Smooth muscle cell (in vitro differentiated cells): ENCODE results near the gene DOLPP1. TPM values are rescaled to one million over a fixed set of nuclear protein-coding genes. Genes with fewer than 3 reads are reported as not detected.

ENCODE experiments used
- DNase-seq: peaks from one replicate; lab custom pipeline; 2025; ENCODE audit not compliant: unreplicated experiment; lab: John Stamatoyannopoulos, UW
- H2AFZ ChIP-seq: fragments of 200-600 bp; sonication (generic); 2 replicates; pipeline ENCODE4 v1.6.0; 2016; ENCODE audit warnings: antibody characterized with exemption, low read depth, mild to moderate bottlenecking
- H3F3A ChIP-seq: fragments of 200-600 bp; sonication (generic); 2 replicates; pipeline ENCODE4 v1.6.0; 2017; ENCODE audit warnings: antibody characterized with exemption, low read depth
- H3K27ac ChIP-seq: fragments of 200-600 bp; sonication (generic); 2 replicates; pipeline ENCODE4 v1.5.1; 2016; ENCODE audit warnings: low read depth, mild to moderate bottlenecking
- H3K27me3 ChIP-seq: fragments of 200-600 bp; sonication (generic); 2 replicates; pipeline ENCODE4 v1.6.1; 2016; ENCODE audit warnings: low read depth, mild to moderate bottlenecking
- H3K36me3 ChIP-seq: fragments of 200-600 bp; sonication (generic); 2 replicates; pipeline ENCODE4 v1.5.1; 2016; ENCODE audit warnings: low read depth
- H3K4me1 ChIP-seq: fragments of 200-600 bp; sonication (generic); 2 replicates; pipeline ENCODE4 v1.5.1; 2016; ENCODE audit warnings: low read depth
- H3K4me2 ChIP-seq: fragments of 200-600 bp; sonication (generic); 2 replicates; pipeline ENCODE4 v1.6.0; 2016; ENCODE audit warnings: mild to moderate bottlenecking
- H3K4me3 ChIP-seq: fragments of 200-600 bp; sonication (generic); 2 replicates; pipeline ENCODE4 v1.5.1; 2016; ENCODE audit warnings: mild to moderate bottlenecking
- H3K79me2 ChIP-seq: fragments of 200-600 bp; sonication (generic); 2 replicates; pipeline ENCODE4 v1.6.0; 2016; ENCODE audit warnings: low read depth, mild to moderate bottlenecking
- H3K9ac ChIP-seq: fragments of 200-600 bp; sonication (generic); 2 replicates; pipeline ENCODE4 v1.6.0; 2016; ENCODE audit warnings: low read depth
- H3K9me3 ChIP-seq: fragments of 200-600 bp; sonication (generic); replicated peaks from 2 replicates; pipeline ENCODE4 v1.5.1; 2016; ENCODE audit warnings: low read depth
- H4K20me1 ChIP-seq: fragments of 200-600 bp; sonication (generic); 2 replicates; pipeline ENCODE4 v1.6.0; 2016; ENCODE audit warnings: low read depth
- CTCF ChIP-seq: fragments of 200-600 bp; sonication (generic); IDR thresholded peaks from 2 replicates; pipeline ENCODE4 v1.5.1; 2017; ENCODE audit warnings: borderline replicate concordance, mild to moderate bottlenecking, antibody characterized with exemption; ENCODE audit not compliant: insufficient read depth, poor library complexity, severe bottlenecking
- WGBS: methylation state at CpG from one replicate; pipeline ENCODE4 v1.1.7; 2016; ENCODE audit warnings: low lambda C conversion rate; 5-methylcytosine and 5-hydroxymethylcytosine counted together
- polyA plus RNA-seq: library from polyadenylated mRNA; unstranded; fragments of >200 nt; fragmentation: Nextera tagmentation; extraction: Ambion mirVana; gene quantifications from 2 replicates; pipeline ENCODE4 v1.2.1, GENCODE V29; 2016
- total RNA-seq: library from RNA; depleted of rRNA; stranded (reverse); fragments of >200 nt; gene quantifications from 2 replicates; pipeline ENCODE4 v1.2.3, GENCODE V29; 2014

DOLPP1 gene
- total and polyA plus RNA-seq, 2 experiments from 2014 or later = 14.4 to 17.8 TPM

DNA sequence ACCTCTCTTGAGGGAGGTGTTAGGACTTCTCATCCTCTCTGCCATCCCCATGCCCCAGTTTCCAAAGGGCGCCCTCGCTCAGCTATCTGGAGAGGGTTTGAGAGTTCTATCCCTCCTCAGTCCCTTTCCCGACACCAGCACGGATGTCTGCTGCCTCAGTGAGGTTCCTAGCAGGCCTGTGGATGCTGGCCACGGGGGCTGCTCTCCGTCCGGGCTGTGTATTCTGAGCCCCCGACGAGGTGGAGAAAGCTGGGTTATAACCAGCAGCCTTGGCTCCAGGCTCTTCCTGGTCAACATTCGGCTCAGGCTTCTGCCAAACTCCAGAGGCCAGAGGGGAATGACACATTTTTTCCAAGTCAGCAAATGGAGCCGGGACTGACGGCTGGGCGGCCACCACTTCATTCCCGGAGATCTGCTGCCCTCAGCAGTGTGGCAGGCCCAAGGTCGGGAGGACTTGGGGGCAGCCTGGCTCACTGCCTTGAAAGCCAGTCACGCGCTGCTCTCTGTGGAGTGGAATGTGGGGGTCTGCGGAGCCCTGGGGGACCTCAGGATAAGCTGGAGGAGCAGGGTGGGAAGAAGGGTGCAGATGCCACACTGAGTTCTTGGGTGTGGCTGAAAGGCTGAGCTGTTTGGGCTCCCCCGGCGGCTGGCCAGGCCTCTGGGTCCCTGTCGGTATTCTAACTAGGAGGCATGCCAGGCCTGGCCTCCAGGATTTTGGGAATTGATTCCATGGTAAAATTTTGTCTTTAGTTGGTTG lies 57.7 kb downstream of the DOLPP1 start:
- Histone ChIP-seq H3K9me3 (no peaks in the 10 kb centered on the region), H3F3A (peaks cover 17% of the 10 kb centered on the region), H3K27ac (peak overlapping the region; percentile 100), H3K27me3 (no peaks in the 10 kb centered on the region), H3K4me2 (peak overlapping the region; percentile 81), H3K4me3 (no peak overlapping the region), H3K36me3 (peaks cover 4% of the 10 kb centered on the region), H2AFZ (no peak overlapping the region), H3K4me1 (peaks cover 41% of the 10 kb centered on the region), H3K9ac (no peak overlapping the region), H4K20me1 (no peaks in the 10 kb centered on the region), H3K79me2 (peaks cover 13% of the 10 kb centered on the region)
- no peak for TF ChIP-seq CTCF
- WGBS = 49% methylated on average over 21 of the region's 21 CpGs
- peak; percentile 56 for DNase-seq

GRCh38 chr9:129139233-129139992 lies 58.5 kb downstream of the DOLPP1 start:
- Histone ChIP-seq H3K4me2 (peak overlapping the region; percentile 81), H3F3A (peaks cover 17% of the 10 kb centered on the region), H3K27ac (peak overlapping the region; percentile 100), H3K79me2 (peaks cover 13% of the 10 kb centered on the region), H3K36me3 (no peaks in the 10 kb centered on the region), H3K27me3 (no peaks in the 10 kb centered on the region), H3K4me3 (peak overlapping the region; percentile 35), H3K9ac (no peak overlapping the region), H2AFZ (no peak overlapping the region), H4K20me1 (no peaks in the 10 kb centered on the region), H3K9me3 (no peaks in the 10 kb centered on the region), H3K4me1 (peaks cover 46% of the 10 kb centered on the region)
- WGBS = 7% methylated on average over 13 of the region's 13 CpGs
- peak; percentile 56 for DNase-seq
- peak; percentile 90 for TF ChIP-seq CTCF

- peaks cover 13% of the 10 kb centered on the region for H3K79me2 ChIP-seq
- H4K20me1 ChIP-seq = no peaks in the 10 kb centered on the region
- peaks cover 18% of the 10 kb centered on the region for H3F3A ChIP-seq
- H3K27me3 ChIP-seq = no peaks in the 10 kb centered on the region
- H3K36me3 ChIP-seq = no peaks in the 10 kb centered on the region
- H3K4me2 ChIP-seq = peak overlapping the region; percentile 85
- peak overlapping the region; percentile 100 for H3K27ac ChIP-seq
- DNase-seq = peak; percentile 73
- no peaks in the 10 kb centered on the region for H3K9me3 ChIP-seq
- peak overlapping the region; percentile 47 for H3K4me3 ChIP-seq
- no peak for TF ChIP-seq CTCF
- WGBS = 0% methylated on average over 11 of the region's 11 CpGs
- H2AFZ ChIP-seq = no peak overlapping the region
- peak overlapping the region; percentile 96 for H3K9ac ChIP-seq
- H3K4me1 ChIP-seq = peaks cover 46% of the 10 kb centered on the region
Measured at GRCh38 chr9:129139993-129140396, 59.1 kb downstream of the DOLPP1 start.

Other genes with a start within 250 kb of the DOLPP1 start
- gene KYAT1, start 199.2 kb upstream of the DOLPP1 start, total RNA-seq = 3.1 and 10.2 TPM in 2 replicates
- gene KYAT1, start 199.2 kb upstream of the DOLPP1 start, polyA plus RNA-seq = 7.7 and 9.3 TPM in 2 replicates
- gene LRRC8A, start 199.0 kb upstream of the DOLPP1 start, total RNA-seq = 44.9 and 50.1 TPM in 2 replicates
- 48.6 and 58.3 TPM in 2 replicates for gene LRRC8A, start 199.0 kb upstream of the DOLPP1 start, polyA plus RNA-seq
- 7.3 and 17.3 TPM in 2 replicates for gene PHYHD1, start 160.1 kb upstream of the DOLPP1 start, total RNA-seq
- 30.5 and 37.6 TPM in 2 replicates for gene PHYHD1, start 160.1 kb upstream of the DOLPP1 start, polyA plus RNA-seq
- 14.1 and 18.7 TPM in 2 replicates for gene DOLK, start 133.5 kb upstream of the DOLPP1 start, total RNA-seq
- 26.2 and 31.3 TPM in 2 replicates for gene DOLK, start 133.5 kb upstream of the DOLPP1 start, polyA plus RNA-seq
- 40.9 and 45.8 TPM in 2 replicates for gene NUP188, start 133.4 kb upstream of the DOLPP1 start, total RNA-seq
- gene NUP188, start 133.4 kb upstream of the DOLPP1 start, polyA plus RNA-seq = 27.5 and 31.9 TPM in 2 replicates
- 25.9 and 44.8 TPM in 2 replicates for gene SH3GLB2, start 52.8 kb upstream of the DOLPP1 start, total RNA-seq
- gene SH3GLB2, start 52.8 kb upstream of the DOLPP1 start, polyA plus RNA-seq = 31.9 and 94.9 TPM in 2 replicates
- 17.8 and 21.6 TPM in 2 replicates for gene MIGA2, start 44.5 kb upstream of the DOLPP1 start, total RNA-seq
- gene MIGA2, start 44.5 kb upstream of the DOLPP1 start, polyA plus RNA-seq = 18.1 and 21.5 TPM in 2 replicates
- gene CRAT, start 29.7 kb downstream of the DOLPP1 start, total RNA-seq = 20.0 and 24.3 TPM in 2 replicates
- gene CRAT, start 29.7 kb downstream of the DOLPP1 start, polyA plus RNA-seq = 38.4 and 52.3 TPM in 2 replicates
- gene PTPA, start 30.3 kb downstream of the DOLPP1 start, total RNA-seq = 78.2 and 119 TPM in 2 replicates
- 88.7 and 94.9 TPM in 2 replicates for gene PTPA, start 30.3 kb downstream of the DOLPP1 start, polyA plus RNA-seq
- gene IER5L, start 97.2 kb downstream of the DOLPP1 start, total RNA-seq = 23.0 and 28.3 TPM in 2 replicates
- gene IER5L, start 97.2 kb downstream of the DOLPP1 start, polyA plus RNA-seq = 31.7 and 38.6 TPM in 2 replicates